K562 (cell line): ENCODE results near the gene PIGC. TPM values are rescaled to one million over a fixed set of nuclear protein-coding genes. Genes with fewer than 3 reads are reported as not detected.
A peak's percentile ranks its signal among the peaks of the same experiment; 100 is the strongest.

Source experiments
- CBX3 ChIP-seq, 2 experiments: IDR thresholded peaks; 1 replicate in 1 of 2; 2 replicates in 1 of 2; pipeline ENCODE4 v1.6.1; 2012; ENCODE audit warnings: inconsistent platforms in 2 of 2, low read length in 2 of 2, borderline replicate concordance in 1 of 2, control low read depth in 1 of 2
- CREBBP ChIP-seq: IDR thresholded peaks from one replicate; pipeline ENCODE4 v1.6.1; 2012; ENCODE audit warnings: low read depth, mild to moderate bottlenecking, control low read depth, inconsistent platforms, low read length
- ETV6 ChIP-seq, 3 experiments: fragments of 150-350 bp in 1 of 3; sonication (generic) in 1 of 3; formaldehyde crosslinking in 1 of 3; IDR thresholded peaks; 2 replicates each; pipeline versions ENCODE4 v1.6.1 to v1.8.0; 2014 to 2022; ENCODE audit warnings: borderline replicate concordance in 2 of 3, low read depth in 2 of 3, antibody characterized with exemption in 1 of 3, low read length in 1 of 3, mild to moderate bottlenecking in 1 of 3, missing genetic modification reagents in 1 of 3
- FOXK1 ChIP-seq: sonication (generic); formaldehyde crosslinking; IDR thresholded peaks from 2 replicates; pipeline ENCODE4 v1.8.0; 2022; ENCODE audit warnings: missing genetic modification reagents, mild to moderate bottlenecking, borderline replicate concordance
- HDAC1 ChIP-seq, 2 experiments: fragments of 450-650 bp; IDR thresholded peaks; 2 replicates each; pipeline ENCODE4 v1.6.1; 2016 to 2017; ENCODE audit warnings: inconsistent platforms in 1 of 2, mild to moderate bottlenecking in 1 of 2, moderate library complexity in 1 of 2
- JUND ChIP-seq, 2 experiments: IDR thresholded peaks; 2 replicates in 1 of 2; 3 replicates in 1 of 2; pipeline ENCODE4 v1.6.1; 2011; ENCODE audit warnings: borderline replicate concordance in 2 of 2, low read depth in 2 of 2, low read length in 2 of 2, improper control_type of control experiment in 1 of 2, missing biosample characterization in 1 of 2, missing genetic modification characterization in 1 of 2, missing genetic modification reagents in 1 of 2
- NFATC3 ChIP-seq: fragments of 450-650 bp; IDR thresholded peaks from 2 replicates; pipeline ENCODE4 v1.6.1; 2017; ENCODE audit warnings: mild to moderate bottlenecking
- NONO ChIP-seq, 2 experiments: fragments of 200-400 bp in 1 of 2; fragments of 450-650 bp in 1 of 2; formaldehyde crosslinking in 1 of 2; IDR thresholded peaks; 2 replicates each; pipeline ENCODE4 v1.6.1; 2017; ENCODE audit warnings: low read depth in 2 of 2, mild to moderate bottlenecking in 2 of 2, moderate library complexity in 2 of 2, low read length in 1 of 2
- NRF1 ChIP-seq, 2 experiments: fragments of 450-650 bp; IDR thresholded peaks in 1 of 2; conservative IDR thresholded peaks in 1 of 2; 2 replicates each; pipeline ENCODE4 v1.6.1; 2014; ENCODE audit warnings: mild to moderate bottlenecking in 2 of 2
- OTX1 ChIP-seq: fragments of 450-650 bp; formaldehyde crosslinking; IDR thresholded peaks from 2 replicates; pipeline ENCODE4 v1.4.0; 2022; ENCODE audit warnings: mild to moderate bottlenecking
- TAL1 ChIP-seq: fragments of 450-650 bp; IDR thresholded peaks from 2 replicates; pipeline ENCODE4 v1.6.1; 2016; ENCODE audit warnings: mild to moderate bottlenecking
- ZHX1 ChIP-seq: fragments of 150-350 bp; conservative IDR thresholded peaks from 2 replicates; pipeline ENCODE4 v1.6.1; 2014; ENCODE audit warnings: low read length
- ZNF174 ChIP-seq: fragments of 250-450 bp; sonication (Bioruptor Pico); IDR thresholded peaks from 2 replicates; pipeline ENCODE4 v1.4.0; 2020; ENCODE audit warnings: mild to moderate bottlenecking
- ZNF175 ChIP-seq: fragments of 200-800 bp; sonication (Bioruptor generic); IDR thresholded peaks from 2 replicates; pipeline ENCODE4 v1.6.1; 2016; ENCODE audit warnings: low read depth, mild to moderate bottlenecking, missing genetic modification characterization, missing compliant biosample characterization
- ZNF212 ChIP-seq: fragments of 450-650 bp; formaldehyde crosslinking; IDR thresholded peaks from 2 replicates; pipeline ENCODE4 v1.4.0; 2020; ENCODE audit warnings: mild to moderate bottlenecking
- ZNF232 ChIP-seq: sonication (generic); formaldehyde crosslinking; IDR thresholded peaks from 2 replicates; pipeline ENCODE4 v1.8.0; 2022; ENCODE audit warnings: mild to moderate bottlenecking, missing genetic modification reagents
- ZNF41 ChIP-seq: fragments of 250-450 bp; sonication (Bioruptor Pico); conservative IDR thresholded peaks from 2 replicates; pipeline ENCODE4 v1.4.0; 2020; ENCODE audit warnings: mild to moderate bottlenecking
- ZNF766 ChIP-seq: fragments of 200-800 bp; sonication (Bioruptor generic); conservative IDR thresholded peaks from 2 replicates; pipeline ENCODE4 v1.6.1; 2016; ENCODE audit warnings: missing genetic modification characterization, missing compliant biosample characterization
- polyA plus RNA-seq, 8 experiments: library from polyadenylated mRNA; depleted of rRNA in 4 of 8; stranded (reverse) in 5 of 8; unstranded in 3 of 8; fragments of >200 nt; fragmentation: Nextera tagmentation in 2 of 8; fragmentation: Illumina TruSeq in 1 of 8; extraction: Ambion mirVana in 2 of 8; extraction: Trizol in 1 of 8; gene quantifications; 2 replicates each; pipeline versions ENCODE4 v1.2.1 to v1.2.3, GENCODE V29; 2011 to 2014; ENCODE audit warnings: inconsistent platforms in 1 of 8, missing spikeins in 1 of 8
- total RNA-seq, 7 experiments: library from RNA; depleted of rRNA in 6 of 7; stranded (reverse); fragments of >200 nt in 6 of 7; fragmentation: Illumina TruSeq in 2 of 7; extraction: Trizol in 2 of 7; gene quantifications; 2 replicates each; pipeline versions ENCODE4 v1.2.1 to v1.2.3, GENCODE V29; 2011 to 2021; ENCODE audit warnings: low replicate concordance in 1 of 7
- TF ChIP-seq, protein P1 (sequence below): fragments of 250-450 bp; sonication (Bioruptor Pico); IDR thresholded peaks from 2 replicates; pipeline ENCODE4 v1.5.0; 2021; ENCODE audit warnings: mild to moderate bottlenecking, borderline replicate concordance

Gene PIGC
- total and polyA plus RNA-seq, 9 of the 15 experiments (the other 6 are each of a cell fraction or from before 2014, with no cell fraction given) = 30.5 to 97.9 (median 54.7) TPM

GRCh38 chr1:172449585-172450523 lies 6.0 kb upstream of the PIGC start (continued):
- TF ChIP-seq ZNF175 (CRISPR knock-in tag) (peak; percentile 80), ZNF41 (CRISPR knock-in tag) (0 out of 2 replicates have a peak, but pooled peaks have one; percentile 12), ETV6 (IDR thresholded peaks at IDR 0.05; ENCODE audit: borderline replicate concordance in 1 of 2, low read depth in 2 of 2, low read length in 1 of 2) (no peak), ETV6 (CRISPR knock-in tag; IDR thresholded peaks at IDR 0.05; ENCODE audit: borderline replicate concordance) (no peak), NFATC3 (no peak), ZHX1 (0 out of 2 replicates have a peak, but pooled peaks have one; percentile 76), CBX3 (IDR thresholded peaks at IDR 0.05; ENCODE audit: borderline replicate concordance in 1 of 2, low read length in 2 of 2) (peak in 1 of 2 experiments; percentile 66; a peak in 1 of 3 replicates), NONO (IDR thresholded peaks at IDR 0.05; ENCODE audit: low read depth in 2 of 2, low read length in 1 of 2) (peak in 1 of 2 experiments; percentile 64; a peak in 1 of 4 replicates), ZNF174 (CRISPR knock-in tag) (no peak), CREBBP (no peak), TAL1 (no peak), HDAC1 (IDR thresholded peaks at IDR 0.05) (no peak), NRF1 (conservative IDR thresholded peaks at IDR 0.05 in 1 of 2, IDR thresholded peaks at IDR 0.05 in 1 of 2) (peak; percentile 80 to 84), JUND (IDR thresholded peaks at IDR 0.05; ENCODE audit: borderline replicate concordance, low read depth, low read length) (peak; percentile 46), JUND (tag; IDR thresholded peaks at IDR 0.05; ENCODE audit: borderline replicate concordance, low read depth, low read length) (peak; percentile 42; the same call in 1 of the 3 replicates), FOXK1 (CRISPR knock-in tag) (no peak), OTX1 (no peak), ZNF212 (no peak), ZNF766 (CRISPR knock-in tag) (peak; percentile 70; the same call in 1 of the 2 replicates), ZNF232 (CRISPR knock-in tag) (no peak)
- TF ChIP-seq, protein P1, sequence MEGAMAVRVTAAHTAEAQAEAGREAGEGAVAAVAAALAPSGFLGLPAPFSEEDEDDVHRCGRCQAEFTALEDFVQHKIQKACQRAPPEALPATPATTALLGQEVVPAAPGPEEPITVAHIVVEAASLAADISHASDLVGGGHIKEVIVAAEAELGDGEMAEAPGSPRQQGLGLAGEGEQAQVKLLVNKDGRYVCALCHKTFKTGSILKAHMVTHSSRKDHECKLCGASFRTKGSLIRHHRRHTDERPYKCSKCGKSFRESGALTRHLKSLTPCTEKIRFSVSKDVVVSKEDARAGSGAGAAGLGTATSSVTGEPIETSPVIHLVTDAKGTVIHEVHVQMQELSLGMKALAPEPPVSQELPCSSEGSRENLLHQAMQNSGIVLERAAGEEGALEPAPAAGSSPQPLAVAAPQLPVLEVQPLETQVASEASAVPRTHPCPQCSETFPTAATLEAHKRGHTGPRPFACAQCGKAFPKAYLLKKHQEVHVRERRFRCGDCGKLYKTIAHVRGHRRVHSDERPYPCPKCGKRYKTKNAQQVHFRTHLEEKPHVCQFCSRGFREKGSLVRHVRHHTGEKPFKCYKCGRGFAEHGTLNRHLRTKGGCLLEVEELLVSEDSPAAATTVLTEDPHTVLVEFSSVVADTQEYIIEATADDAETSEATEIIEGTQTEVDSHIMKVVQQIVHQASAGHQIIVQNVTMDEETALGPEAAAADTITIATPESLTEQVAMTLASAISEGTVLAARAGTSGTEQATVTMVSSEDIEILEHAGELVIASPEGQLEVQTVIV = peak; percentile 43; the same call in 1 of the 2 replicates
